Loucy (cell line): Measurements from ENCODE around the gene NEUROD6.

Experiments
- EZH2phosphoT487 ChIP-seq: fragments of 200-600 bp; IDR thresholded peaks from 2 replicates; pipeline ENCODE4 v1.6.1; 2018; ENCODE audit warnings: antibody characterized with exemption, mild to moderate bottlenecking, moderate library complexity, borderline replicate concordance
- TF ChIP-seq, protein P1 (sequence below): fragments of 200-600 bp; sonication (generic); conservative IDR thresholded peaks from 2 replicates; pipeline ENCODE4 v1.5.1; 2014; ENCODE audit warnings: mild to moderate bottlenecking, antibody characterized with exemption, low read length

- TF ChIP-seq, protein P1, sequence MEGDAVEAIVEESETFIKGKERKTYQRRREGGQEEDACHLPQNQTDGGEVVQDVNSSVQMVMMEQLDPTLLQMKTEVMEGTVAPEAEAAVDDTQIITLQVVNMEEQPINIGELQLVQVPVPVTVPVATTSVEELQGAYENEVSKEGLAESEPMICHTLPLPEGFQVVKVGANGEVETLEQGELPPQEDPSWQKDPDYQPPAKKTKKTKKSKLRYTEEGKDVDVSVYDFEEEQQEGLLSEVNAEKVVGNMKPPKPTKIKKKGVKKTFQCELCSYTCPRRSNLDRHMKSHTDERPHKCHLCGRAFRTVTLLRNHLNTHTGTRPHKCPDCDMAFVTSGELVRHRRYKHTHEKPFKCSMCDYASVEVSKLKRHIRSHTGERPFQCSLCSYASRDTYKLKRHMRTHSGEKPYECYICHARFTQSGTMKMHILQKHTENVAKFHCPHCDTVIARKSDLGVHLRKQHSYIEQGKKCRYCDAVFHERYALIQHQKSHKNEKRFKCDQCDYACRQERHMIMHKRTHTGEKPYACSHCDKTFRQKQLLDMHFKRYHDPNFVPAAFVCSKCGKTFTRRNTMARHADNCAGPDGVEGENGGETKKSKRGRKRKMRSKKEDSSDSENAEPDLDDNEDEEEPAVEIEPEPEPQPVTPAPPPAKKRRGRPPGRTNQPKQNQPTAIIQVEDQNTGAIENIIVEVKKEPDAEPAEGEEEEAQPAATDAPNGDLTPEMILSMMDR: no peak
- no peak for TF ChIP-seq EZH2phosphoT487
Measured at GRCh38 chr7:31337002-31337565, 3.4 kb downstream of the NEUROD6 start.
